Vagina (tissue), 2 donors: ENCODE results near the gene TM4SF5. TPM values are rescaled to one million over a fixed set of nuclear protein-coding genes. Genes with fewer than 3 reads are reported as not detected.

ENCODE experiments used
- DNase-seq, 2 donors: peaks; one replicate each; pipeline ENCODE4 v3.0.0-alpha.2; 2017; ENCODE audit errors: extremely low spot score in 2 of 2
- H3K27ac ChIP-seq: fragments of 200-600 bp; sonication (generic); one replicate; pipeline ENCODE4 v1.5.1; 2019
- H3K27me3 ChIP-seq: fragments of 200-600 bp; sonication (generic); one replicate; pipeline ENCODE4 v1.5.1; 2019
- H3K36me3 ChIP-seq, 2 donors: fragments of 200-600 bp; sonication (generic); one replicate each; pipeline ENCODE4 v1.5.1; 2017 to 2019
- H3K4me1 ChIP-seq: fragments of 200-600 bp; sonication (generic); one replicate; pipeline ENCODE4 v1.5.1; 2019
- H3K4me3 ChIP-seq, 2 donors: fragments of 200-600 bp; sonication (generic); 1 replicate in 1 of 2; 2 replicates in 1 of 2; pipeline ENCODE4 v1.5.1; 2016 to 2019
- H3K9me3 ChIP-seq: fragments of 200-600 bp; sonication (generic); one replicate; pipeline ENCODE4 v1.5.1; 2019
- CTCF ChIP-seq, 3 experiments: fragments of 450-650 bp in 2 of 3; fragments of 200-600 bp in 1 of 3; sonication (generic) in 1 of 3; IDR thresholded peaks; one replicate each; pipeline ENCODE4 v1.5.1; 2017 to 2019; ENCODE audit warnings: antibody characterized with exemption in 3 of 3, mild to moderate bottlenecking in 2 of 3, moderate library complexity in 2 of 3
- POLR2A ChIP-seq, 2 donors: fragments of 450-650 bp; IDR thresholded peaks; one replicate each; pipeline ENCODE4 v1.6.1; 2017; ENCODE audit warnings: antibody characterized with exemption in 2 of 2, mild to moderate bottlenecking in 2 of 2, moderate library complexity in 2 of 2
- POLR2AphosphoS5 ChIP-seq, 2 donors: sonication (generic); formaldehyde crosslinking; IDR thresholded peaks; one replicate each; pipeline ENCODE4 v1.9.0; 2017; ENCODE audit warnings: antibody characterized with exemption in 2 of 2, mild to moderate bottlenecking in 2 of 2, low read depth in 1 of 2; ENCODE audit not compliant: insufficient read depth in 1 of 2
- intact Hi-C: fragments of 100-400 bp; cut with DNase I; formaldehyde crosslinking; loops from one replicate; pipeline ENCODE4 v1.15.1; 2023
- total RNA-seq: library from RNA; depleted of rRNA; stranded (reverse); fragments of >200 nt; gene quantifications from one replicate; pipeline ENCODE4 v1.2.3, GENCODE V29; 2016

TM4SF5 gene
- total RNA-seq, 1 donor from 2014 or later = not detected

GRCh38 chr17:4742629-4743028 is 29.1 kb upstream of the TM4SF5 start:
- no peaks in the 10 kb centered on the region for H3K9me3 ChIP-seq

GRCh38 chr17:4743216-4743615 is 28.5 kb upstream of the TM4SF5 start:
- Histone ChIP-seq H3K27me3 (peaks cover 4% of the 10 kb centered on the region), H3K9me3 (no peaks in the 10 kb centered on the region), H3K4me1 (peaks cover 26% of the 10 kb centered on the region), H3K4me3 (no peak overlapping the region), H3K27ac (no peak overlapping the region), H3K36me3 (no peaks in the 10 kb centered on the region)
- intact Hi-C loops = no loop called here
- no peak for DNase-seq
- TF ChIP-seq CTCF (IDR thresholded peaks at IDR 0.05) (no peak), POLR2A (IDR thresholded peaks at IDR 0.05) (no peak), POLR2AphosphoS5 (IDR thresholded peaks at IDR 0.05; ENCODE audit: insufficient read depth in 1 of 2, low read depth in 1 of 2) (no peak)

More at GRCh38 chr17:4742629-4743028, 29.1 kb upstream of the TM4SF5 start:
- no peak for TF ChIP-seq POLR2A (IDR thresholded peaks at IDR 0.05)
- no peak for TF ChIP-seq POLR2AphosphoS5 (IDR thresholded peaks at IDR 0.05; ENCODE audit: insufficient read depth in 1 of 2, low read depth in 1 of 2)
- TF ChIP-seq CTCF (IDR thresholded peaks at IDR 0.05) = no peak
- Histone ChIP-seq H3K27ac (no peak overlapping the region), H3K36me3 (no peaks in the 10 kb centered on the region), H3K4me1 (peaks cover 28% of the 10 kb centered on the region), H3K27me3 (peaks cover 4% of the 10 kb centered on the region), H3K4me3 (no peak overlapping the region)
- intact Hi-C loops = no loop called here
- DNase-seq = no peak

GRCh38 chr17:4743898-4744297 is 27.8 kb upstream of the TM4SF5 start:
- peaks cover 4% of the 10 kb centered on the region for H3K27me3 ChIP-seq

GRCh38 chr17:4744999-4745969 is 26.4 kb upstream of the TM4SF5 start:
- TF ChIP-seq POLR2AphosphoS5 (IDR thresholded peaks at IDR 0.05; ENCODE audit: insufficient read depth in 1 of 2, low read depth in 1 of 2) = no peak
- TF ChIP-seq POLR2A (IDR thresholded peaks at IDR 0.05) = no peak
- no peak for TF ChIP-seq CTCF (IDR thresholded peaks at IDR 0.05)
- no peaks in the 10 kb centered on the region for H3K36me3 ChIP-seq
- peaks cover 4% of the 10 kb centered on the region for H3K27me3 ChIP-seq
- peaks cover 10% of the 10 kb centered on the region for H3K4me1 ChIP-seq
- no peaks in the 10 kb centered on the region for H3K9me3 ChIP-seq
- intact Hi-C loops = no loop called here
- H3K4me3 ChIP-seq = no peak overlapping the region
- H3K27ac ChIP-seq = no peak overlapping the region
- DNase-seq = no peak

More at GRCh38 chr17:4743898-4744297, 27.8 kb upstream of the TM4SF5 start:
- no peak for DNase-seq
- no peak overlapping the region for H3K4me3 ChIP-seq
- H3K27ac ChIP-seq = no peak overlapping the region
- TF ChIP-seq POLR2A (IDR thresholded peaks at IDR 0.05) = no peak
- TF ChIP-seq POLR2AphosphoS5 (IDR thresholded peaks at IDR 0.05; ENCODE audit: insufficient read depth in 1 of 2, low read depth in 1 of 2) = no peak
- intact Hi-C loops = no loop called here
- H3K9me3 ChIP-seq = no peaks in the 10 kb centered on the region
- no peaks in the 10 kb centered on the region for H3K36me3 ChIP-seq
- peaks cover 19% of the 10 kb centered on the region for H3K4me1 ChIP-seq

- no peak overlapping the region for H3K4me3 ChIP-seq
- H3K4me1 ChIP-seq = peaks cover 10% of the 10 kb centered on the region
- no peak for DNase-seq
- intact Hi-C loops = no loop called here
- TF ChIP-seq POLR2AphosphoS5 (IDR thresholded peaks at IDR 0.05; ENCODE audit: insufficient read depth in 1 of 2, low read depth in 1 of 2) (no peak), POLR2A (IDR thresholded peaks at IDR 0.05) (no peak), CTCF (IDR thresholded peaks at IDR 0.05) (no peak)
- peaks cover 4% of the 10 kb centered on the region for H3K27me3 ChIP-seq
- no peaks in the 10 kb centered on the region for H3K36me3 ChIP-seq
- no peak overlapping the region for H3K27ac ChIP-seq
- no peaks in the 10 kb centered on the region for H3K9me3 ChIP-seq
These were observed 23.8 kb upstream of the TM4SF5 start for GRCh38 chr17:4747847-4748246.
